Stomach (tissue), 4 donors: ENCODE measurements around the gene PDHB.

Source experiments
- EP300 ChIP-seq: sonication (generic); formaldehyde crosslinking; IDR thresholded peaks from one replicate; pipeline ENCODE4 v1.6.1; 2017; ENCODE audit warnings: antibody characterized with exemption
- POLR2A ChIP-seq, 4 donors: fragments of 450-650 bp; IDR thresholded peaks; one replicate each; pipeline ENCODE4 v1.6.1; 2016; ENCODE audit warnings: antibody characterized with exemption in 4 of 4, control low read depth in 2 of 4, mild to moderate bottlenecking in 1 of 4, moderate library complexity in 1 of 4
- POLR2AphosphoS5 ChIP-seq, 3 donors: sonication (generic); formaldehyde crosslinking; IDR thresholded peaks; one replicate each; pipeline ENCODE4 v1.6.1; 2016; ENCODE audit warnings: antibody characterized with exemption in 3 of 3
- TF ChIP-seq, protein P1 (sequence below), 7 experiments: fragments of 450-650 bp in 4 of 7; fragments of 200-600 bp in 3 of 7; sonication (generic) in 3 of 7; IDR thresholded peaks; one replicate each; pipeline ENCODE4 v1.5.1; 2016 to 2019; ENCODE audit warnings: antibody characterized with exemption in 7 of 7, control low read depth in 2 of 7, mild to moderate bottlenecking in 1 of 7

DNA sequence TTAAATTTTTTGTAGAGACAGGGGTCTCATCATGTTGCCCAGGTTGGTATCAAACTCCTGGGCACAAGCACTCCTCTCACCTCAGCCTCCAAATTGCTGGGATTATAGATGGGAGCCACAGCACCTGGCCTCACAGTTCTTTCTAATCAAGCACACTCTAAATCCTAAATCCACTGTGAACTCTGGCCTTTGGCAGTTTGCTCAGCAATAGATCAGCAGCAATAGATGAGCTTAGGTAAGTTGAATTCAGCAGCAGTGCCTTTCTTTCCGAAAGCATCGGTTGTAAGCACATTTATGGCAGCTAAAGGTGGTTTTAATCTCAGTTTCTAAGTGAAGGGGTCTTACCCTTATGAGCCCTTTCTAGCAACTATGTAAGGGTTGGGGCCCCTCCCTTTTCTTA lies 16.6 kb downstream of the PDHB start:
- TF ChIP-seq, protein P1, sequence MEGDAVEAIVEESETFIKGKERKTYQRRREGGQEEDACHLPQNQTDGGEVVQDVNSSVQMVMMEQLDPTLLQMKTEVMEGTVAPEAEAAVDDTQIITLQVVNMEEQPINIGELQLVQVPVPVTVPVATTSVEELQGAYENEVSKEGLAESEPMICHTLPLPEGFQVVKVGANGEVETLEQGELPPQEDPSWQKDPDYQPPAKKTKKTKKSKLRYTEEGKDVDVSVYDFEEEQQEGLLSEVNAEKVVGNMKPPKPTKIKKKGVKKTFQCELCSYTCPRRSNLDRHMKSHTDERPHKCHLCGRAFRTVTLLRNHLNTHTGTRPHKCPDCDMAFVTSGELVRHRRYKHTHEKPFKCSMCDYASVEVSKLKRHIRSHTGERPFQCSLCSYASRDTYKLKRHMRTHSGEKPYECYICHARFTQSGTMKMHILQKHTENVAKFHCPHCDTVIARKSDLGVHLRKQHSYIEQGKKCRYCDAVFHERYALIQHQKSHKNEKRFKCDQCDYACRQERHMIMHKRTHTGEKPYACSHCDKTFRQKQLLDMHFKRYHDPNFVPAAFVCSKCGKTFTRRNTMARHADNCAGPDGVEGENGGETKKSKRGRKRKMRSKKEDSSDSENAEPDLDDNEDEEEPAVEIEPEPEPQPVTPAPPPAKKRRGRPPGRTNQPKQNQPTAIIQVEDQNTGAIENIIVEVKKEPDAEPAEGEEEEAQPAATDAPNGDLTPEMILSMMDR (IDR thresholded peaks at IDR 0.05) = no peak
- TF ChIP-seq POLR2A (IDR thresholded peaks at IDR 0.05) (no peak), EP300 (no peak), POLR2AphosphoS5 (IDR thresholded peaks at IDR 0.05) (no peak)
